GM19193 (cell line): Measurements from ENCODE around the gene KLHL35.

Source experiments
- POLR2A ChIP-seq: IDR thresholded peaks from 4 replicates; pipeline ENCODE4 v1.6.1; 2011; ENCODE audit not compliant: insufficient read depth, insufficient read length; ENCODE audit errors: extremely low read depth

The KLHL35 gene

DNA sequence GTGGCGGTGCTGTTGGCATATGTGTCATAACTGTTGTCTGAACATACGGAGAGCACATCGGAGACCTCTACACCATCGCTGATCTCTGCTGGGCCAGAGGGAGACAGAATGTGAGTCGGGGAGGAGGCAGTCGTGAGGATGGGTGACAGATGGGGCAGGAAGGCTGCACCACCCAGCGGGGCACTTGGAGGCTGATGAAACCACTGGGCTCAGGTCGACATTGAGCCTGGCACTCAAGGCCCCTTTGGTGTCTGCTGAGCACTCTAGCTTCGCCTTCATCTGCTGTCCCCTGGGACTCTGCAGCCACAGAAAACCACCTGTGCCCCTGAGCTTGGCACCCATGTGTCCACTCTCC is 2.5 kb upstream of the KLHL35 start:
- TF ChIP-seq POLR2A, result no peak

DNA sequence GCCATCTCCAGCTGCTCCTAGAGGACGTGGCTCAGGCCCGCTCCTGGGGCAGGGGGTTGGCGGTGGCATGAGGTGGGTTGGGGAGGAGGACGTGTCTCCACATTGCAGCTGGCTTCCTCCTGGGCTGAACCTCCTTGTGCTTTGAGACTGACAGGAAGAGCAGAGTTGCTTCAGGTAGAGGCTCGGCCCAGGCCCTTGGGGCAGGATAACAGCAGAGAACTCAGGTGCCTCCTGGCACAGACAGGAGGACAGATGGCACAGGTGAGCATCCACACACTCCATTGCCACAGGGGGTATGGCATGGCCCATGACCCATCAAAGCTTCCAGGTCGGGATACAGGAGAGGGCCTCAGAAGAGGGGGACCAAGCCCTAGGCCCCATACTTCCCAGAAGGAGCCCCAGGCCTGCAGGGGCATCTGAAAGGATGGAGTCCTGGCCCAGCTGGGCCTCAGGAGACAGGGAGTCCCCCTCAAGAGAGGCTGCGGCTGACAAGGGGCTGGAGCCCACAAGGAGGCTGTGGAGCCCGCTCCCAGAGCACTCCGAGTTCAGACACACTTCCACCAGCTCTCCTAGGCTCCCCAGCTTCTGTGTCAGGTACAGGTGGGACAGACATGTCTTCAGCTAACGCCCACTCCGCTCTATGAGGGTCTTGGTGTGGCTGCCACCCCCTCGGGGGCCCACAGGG is 2.0 kb upstream of the KLHL35 start:
- no peak for TF ChIP-seq POLR2A

DNA sequence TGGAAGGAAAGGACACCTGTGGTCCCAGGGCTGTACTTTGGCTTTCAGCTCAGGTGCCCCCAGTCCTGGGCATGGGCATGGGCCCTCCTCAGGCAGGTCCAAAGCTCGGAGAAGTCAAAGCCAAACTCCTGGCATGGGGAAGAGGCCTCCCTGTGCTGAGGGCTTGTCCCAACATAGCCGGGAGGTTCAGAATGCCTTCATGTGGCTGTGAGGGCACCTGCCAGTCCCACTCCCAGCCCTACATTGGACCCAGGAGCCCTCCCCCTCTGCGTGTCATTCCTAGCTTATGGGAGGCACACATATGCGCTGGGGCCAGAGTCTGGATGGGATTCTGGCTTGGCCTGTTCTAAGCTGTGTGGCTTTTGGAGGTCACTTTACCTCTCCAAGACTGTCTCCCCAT is 1.0 kb upstream of the KLHL35 start:
- no peak for TF ChIP-seq POLR2A

DNA sequence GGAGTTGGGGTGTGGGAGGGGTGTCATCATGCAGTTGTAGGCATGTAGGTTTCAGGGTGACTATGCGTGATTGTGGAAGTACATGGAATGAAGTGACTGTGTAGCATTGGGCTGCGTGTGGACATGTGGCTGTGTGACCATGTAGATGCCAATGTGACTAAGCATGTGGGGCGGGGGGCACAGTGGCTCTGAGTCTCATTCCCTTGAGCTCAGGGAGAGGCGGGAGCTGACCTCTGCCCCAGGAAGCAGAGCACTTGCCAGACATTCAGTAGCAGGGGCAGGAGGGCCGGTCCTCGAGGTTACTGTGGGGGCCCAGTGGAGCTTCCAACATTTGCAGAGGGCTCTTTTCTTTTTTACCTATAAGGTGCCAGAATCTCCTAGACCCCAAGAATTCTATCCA is 440 bp upstream of the KLHL35 start:
- no peak for TF ChIP-seq POLR2A

DNA sequence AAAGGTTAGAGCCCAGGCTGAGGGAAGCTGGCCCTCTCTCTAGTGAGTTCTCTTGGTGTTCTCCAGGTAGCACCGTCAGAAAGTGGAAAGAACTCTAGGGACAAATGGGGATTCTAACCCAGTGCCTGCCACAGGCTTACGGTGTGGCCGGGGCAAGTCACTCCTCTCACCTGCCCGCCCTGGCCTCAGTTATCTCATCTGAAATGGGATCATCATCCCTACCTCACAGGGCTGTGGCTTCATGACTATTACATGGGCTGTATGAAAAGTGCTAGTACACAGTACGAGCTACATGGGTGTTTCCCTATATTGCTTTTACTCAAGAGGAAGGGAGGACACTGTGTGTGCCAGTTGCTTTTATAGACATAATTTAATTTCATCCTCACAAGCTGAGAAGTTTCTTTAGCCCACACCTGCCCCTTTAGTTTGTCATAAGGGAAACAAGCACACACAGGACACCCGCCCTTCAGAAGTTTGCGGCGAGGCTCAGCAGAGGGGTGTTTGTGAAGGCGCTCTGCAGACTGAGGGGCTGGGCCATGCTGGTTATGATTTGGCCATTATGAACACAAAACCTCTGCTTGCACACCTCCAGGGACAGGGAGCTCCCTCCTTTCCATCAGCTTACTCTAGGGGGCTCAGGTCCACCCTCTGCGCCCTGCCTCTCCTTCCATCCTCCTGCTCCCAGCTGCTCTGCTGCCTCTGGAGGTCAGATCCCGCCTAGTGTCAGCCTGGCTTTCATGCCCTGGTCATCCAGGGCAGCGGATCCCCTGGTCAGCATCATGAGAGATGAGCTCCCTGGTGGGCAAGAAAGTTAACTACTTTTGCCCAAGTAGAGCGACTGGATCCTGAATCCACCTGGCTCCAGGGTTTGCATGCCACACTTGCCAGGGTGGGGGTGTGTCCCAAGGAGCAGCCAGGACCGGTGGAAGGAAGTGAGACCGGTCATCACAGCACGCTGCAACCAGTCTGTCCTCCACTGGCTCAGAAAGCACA is 1.2 kb downstream of the KLHL35 start:
- no peak for TF ChIP-seq POLR2A

DNA sequence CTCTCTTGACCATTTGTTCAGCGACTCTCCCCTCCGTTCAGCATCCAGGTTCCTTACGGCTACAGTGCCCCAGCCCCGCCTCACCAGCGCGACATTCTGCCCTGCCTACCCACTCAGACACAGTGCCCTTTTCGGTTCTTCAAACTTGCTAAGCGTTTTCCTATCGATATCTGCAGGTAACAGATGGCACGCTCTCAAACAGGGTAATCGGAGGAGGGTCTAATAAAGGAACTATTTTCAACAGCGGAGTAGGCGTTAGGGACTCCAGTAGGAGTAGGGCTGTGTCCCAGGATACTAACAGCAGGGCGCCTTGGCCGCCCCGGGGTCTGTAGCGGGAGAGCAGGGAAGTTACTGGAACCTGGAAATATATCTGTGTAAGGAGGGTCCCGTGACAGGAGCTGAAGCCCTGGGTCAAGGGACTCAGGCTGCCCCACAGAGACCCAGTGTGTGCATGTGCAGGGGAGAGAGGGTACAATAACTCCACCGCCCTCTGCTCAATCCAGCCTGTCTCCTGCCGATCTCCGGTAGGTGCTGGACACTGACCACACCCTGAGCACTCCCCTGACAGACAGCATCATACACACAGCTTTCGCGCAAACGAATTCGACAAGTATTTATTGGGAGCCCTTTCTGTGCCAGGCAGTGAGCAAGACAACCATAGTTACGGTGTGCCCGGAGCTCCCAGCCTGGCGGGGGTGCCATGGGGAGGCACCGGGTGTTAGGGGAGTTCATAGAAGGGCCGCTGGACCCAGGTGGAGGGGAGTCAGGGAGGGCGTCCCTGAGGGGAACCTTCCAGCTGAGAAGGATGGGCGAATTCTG is 2.1 kb downstream of the KLHL35 start:
- no peak for TF ChIP-seq POLR2A

DNA sequence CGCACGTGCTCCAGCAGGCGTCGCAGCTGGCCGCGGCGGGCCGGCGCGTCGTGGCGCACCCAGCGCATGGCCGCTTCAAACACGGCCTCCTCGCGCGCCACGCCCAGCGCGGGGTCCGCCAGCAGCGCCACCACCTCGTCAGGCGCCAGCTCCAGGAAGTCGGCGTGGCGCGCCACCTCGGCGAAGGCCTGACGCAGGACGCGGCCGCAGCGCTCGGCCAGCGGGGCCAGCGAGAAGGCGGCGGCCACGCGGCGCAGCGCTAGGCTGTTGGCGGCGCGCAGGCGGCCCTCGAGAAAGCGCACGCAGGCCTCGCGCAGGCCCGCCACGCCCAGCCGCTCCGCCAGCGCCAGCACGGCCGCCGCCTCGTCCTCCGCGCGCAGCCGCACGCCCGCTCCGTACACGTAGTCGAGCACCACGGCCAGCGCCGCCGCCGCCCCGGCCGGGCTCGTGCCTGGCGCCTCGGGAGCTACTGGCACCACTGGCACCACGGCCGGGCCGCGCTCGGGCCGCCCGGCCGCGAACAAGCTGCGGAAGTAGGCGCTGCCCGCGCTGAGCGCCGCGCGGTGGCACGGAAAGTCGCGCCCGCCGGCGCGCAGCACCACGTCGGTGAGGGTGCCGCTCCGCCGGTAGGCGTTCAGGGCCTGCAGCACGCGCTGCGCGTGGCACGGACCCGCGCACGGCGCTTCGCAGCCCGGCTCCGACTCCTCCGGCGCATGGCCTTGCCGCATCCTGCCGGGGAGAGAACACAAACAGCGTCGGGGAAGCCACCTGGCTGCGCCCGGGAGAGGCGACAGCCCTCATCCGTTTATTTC is 2.9 kb downstream of the KLHL35 start:
- no peak for TF ChIP-seq POLR2A

DNA sequence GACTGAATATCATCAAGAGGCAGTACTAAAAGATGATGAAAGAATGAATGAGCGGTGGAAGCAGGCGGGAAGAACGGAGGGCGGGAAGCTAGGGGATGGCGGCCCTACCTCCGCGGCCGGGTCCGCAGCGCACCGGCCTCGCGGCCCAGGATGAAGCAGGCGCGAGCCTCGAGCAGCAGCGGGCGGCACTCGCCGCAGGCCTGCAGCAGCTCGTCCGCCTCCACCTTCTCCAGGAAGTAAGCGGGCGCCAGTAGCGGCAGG is 3.4 kb downstream of the KLHL35 start:
- no peak for TF ChIP-seq POLR2A

DNA sequence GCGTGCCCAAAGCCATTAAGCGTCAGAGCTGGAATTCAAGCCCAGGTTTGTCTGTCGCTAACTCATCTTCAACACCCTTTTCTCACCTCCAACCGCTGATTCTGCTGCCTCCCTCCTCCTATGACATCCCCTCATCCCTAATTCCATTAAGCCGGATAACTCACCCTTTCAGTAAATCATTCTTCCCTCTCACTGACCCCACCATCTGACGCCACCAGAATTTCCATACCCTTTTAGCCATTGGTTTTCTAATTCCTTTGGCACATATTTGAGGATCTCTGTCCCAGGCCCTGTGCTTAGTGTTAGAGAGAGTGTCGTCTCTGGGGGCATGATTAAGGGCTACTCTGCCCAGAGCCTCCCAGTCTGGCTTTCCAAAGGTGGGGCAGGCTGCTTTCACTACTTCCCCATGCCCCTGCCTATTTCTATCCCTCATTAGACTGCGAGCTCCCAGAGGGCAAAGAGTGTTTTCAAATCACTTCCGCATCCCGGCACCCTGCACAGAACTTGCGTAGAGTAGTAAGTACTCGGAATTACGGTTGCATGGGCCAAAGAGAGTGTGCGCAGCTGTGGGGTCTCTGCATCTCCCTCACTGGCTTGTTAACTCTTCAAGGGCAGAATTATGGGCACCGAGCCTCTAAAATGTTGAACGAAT is 3.9 kb downstream of the KLHL35 start:
- no peak for TF ChIP-seq POLR2A

DNA sequence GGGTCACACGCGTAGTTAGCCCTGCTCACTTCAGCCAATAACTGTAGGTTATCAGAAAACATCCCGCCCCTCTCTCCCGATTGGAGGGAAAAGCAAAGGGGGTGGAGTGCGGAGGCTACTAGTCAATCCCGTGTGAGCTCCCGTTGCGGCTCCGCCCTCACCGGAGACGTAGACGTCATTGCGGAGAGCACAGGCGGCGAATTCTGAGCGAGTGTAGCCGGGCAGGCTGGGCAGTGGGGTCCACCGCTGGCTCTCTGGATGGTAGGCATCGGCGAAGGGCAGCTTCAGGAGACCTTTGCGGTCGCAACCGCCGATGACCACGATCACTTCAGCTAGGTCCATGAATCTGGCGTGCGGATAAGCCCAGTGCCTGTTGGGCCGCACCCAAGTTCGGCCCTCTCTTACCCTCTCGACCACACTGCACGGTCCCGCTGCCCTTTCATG is 4.7 kb downstream of the KLHL35 start:
- no peak for TF ChIP-seq POLR2A

DNA sequence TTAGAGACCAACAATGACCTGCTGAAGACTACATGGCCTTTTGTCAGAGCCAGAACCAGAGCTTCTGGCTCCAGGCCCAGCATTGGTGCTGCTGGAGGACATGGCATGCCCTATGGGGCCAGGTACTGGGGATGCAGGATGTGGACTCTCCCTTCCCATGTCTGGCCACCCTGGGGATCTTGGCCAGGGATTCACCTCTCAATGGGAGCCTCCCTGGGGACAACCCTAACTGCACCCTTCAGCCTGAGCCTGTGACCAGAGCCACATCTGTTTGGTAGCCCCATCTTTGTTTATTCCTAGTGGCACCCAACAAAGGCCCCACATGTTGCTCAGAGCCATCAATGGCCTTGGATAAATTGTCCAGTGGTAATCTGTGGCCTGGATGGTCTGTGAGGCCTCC is 5.8 kb downstream of the KLHL35 start:
- TF ChIP-seq POLR2A, result no peak

DNA sequence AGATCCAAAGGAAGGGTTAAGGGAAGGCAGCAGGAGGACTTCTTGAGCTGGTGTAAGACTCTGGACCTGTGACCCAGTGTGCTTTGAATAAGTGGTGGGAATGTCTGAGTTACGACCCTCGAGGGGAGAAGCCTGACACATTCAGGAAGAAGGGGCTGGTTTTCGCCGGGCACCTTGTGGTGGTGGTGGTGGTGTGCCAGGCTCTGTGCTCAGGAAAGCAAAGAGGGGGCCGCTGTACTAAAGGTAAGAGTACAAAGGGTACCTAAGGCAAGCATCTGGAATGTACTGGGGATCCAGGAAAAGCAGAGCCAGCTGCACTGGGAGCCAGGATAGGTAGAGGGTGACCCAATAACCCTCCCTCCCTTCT is 6.3 kb downstream of the KLHL35 start:
- TF ChIP-seq POLR2A, result no peak

DNA sequence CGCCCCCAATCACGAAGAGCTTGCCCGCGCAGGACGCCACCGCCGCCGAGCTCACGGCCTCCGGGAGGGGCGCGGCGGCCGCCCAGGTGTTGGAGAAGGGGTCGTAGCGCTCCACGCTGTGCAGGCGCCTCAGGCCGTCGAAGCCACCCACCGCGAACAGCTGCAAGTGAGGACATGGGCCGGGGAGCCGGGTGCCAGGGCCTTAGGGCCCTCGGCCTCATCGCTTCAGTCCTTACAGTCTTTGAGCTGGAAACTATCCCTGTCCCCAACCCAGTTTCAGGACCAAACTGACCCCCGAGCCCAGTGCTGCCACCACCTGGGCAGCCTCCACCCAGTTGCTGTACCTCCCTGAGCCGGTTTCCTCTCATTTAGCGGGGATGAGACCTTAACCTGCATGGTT is 7.6 kb downstream of the KLHL35 start:
- TF ChIP-seq POLR2A, result no peak

DNA sequence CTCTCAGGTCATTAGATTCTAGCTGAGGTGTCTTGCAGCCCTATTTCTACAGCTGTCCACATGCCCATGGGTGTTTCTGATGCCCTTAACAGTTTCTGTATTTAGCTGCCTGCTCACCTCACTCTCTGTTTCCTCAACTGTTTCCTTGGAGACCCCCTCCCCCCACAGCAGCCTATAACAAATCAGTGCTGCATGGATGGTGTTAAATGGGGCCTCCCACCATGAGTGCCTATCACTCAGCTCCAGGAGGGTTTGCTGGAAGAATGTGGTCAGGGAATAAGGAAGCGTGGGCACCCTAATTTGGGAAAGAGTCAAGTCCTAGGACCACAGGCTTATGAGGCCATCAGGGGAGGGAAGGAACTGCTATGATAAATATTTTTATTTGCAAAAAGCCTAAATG is 8.6 kb downstream of the KLHL35 start:
- no peak for TF ChIP-seq POLR2A
